Heart left ventricle (tissue), 16 donors: ENCODE measurements around the gene CNOT1. TPM values are rescaled to one million over a fixed set of nuclear protein-coding genes. Genes with fewer than 3 reads are reported as not detected.
"Not testable (repeated sequence)": the region's sequence is repeated elsewhere in the genome, so short reads cannot be mapped to it uniquely, and the experiment has no call there.

Experiments used
- ATAC-seq, 4 donors: fragments of 200-7000 bp; cut with Tn5 transposase; one replicate each; pipeline ENCODE4 v1.9.1; 2020 to 2022; ENCODE audit warnings: moderate library complexity in 4 of 4, mild to moderate bottlenecking in 3 of 4, moderate number of reproducible peaks in 1 of 4
- DNase-seq, 5 donors: peaks; one replicate each; pipeline ENCODE4 v3.0.0-alpha.2; 2020
- H3K27ac ChIP-seq, 12 donors: fragments of 200-600 bp; sonication (generic) in 4 of 12; one replicate each; pipeline versions ENCODE4 v1.5.0 to v1.8.0; 2016 to 2022; ENCODE audit warnings: mild to moderate bottlenecking in 2 of 12
- H3K27me3 ChIP-seq, 9 donors: fragments of 200-600 bp; sonication (generic) in 2 of 9; one replicate each; pipeline versions ENCODE4 v1.5.1 to v1.8.0; 2016 to 2022; ENCODE audit warnings: mild to moderate bottlenecking in 3 of 9
- H3K36me3 ChIP-seq, 9 donors: fragments of 200-600 bp; sonication (generic) in 2 of 9; one replicate each; pipeline versions ENCODE4 v1.5.0 to v1.8.0; 2018 to 2022; ENCODE audit warnings: mild to moderate bottlenecking in 2 of 9
- H3K4me1 ChIP-seq, 12 donors: fragments of 200-600 bp; sonication (generic) in 4 of 12; one replicate each; pipeline versions ENCODE4 v1.5.0 to v1.8.0; 2016 to 2022; ENCODE audit warnings: mild to moderate bottlenecking in 3 of 12
- H3K4me3 ChIP-seq, 12 donors: fragments of 200-600 bp; sonication (generic) in 4 of 12; one replicate each; pipeline versions ENCODE4 v1.5.0 to v1.8.0; 2017 to 2022; ENCODE audit warnings: mild to moderate bottlenecking in 9 of 12, moderate library complexity in 4 of 12
- H3K9me3 ChIP-seq, 12 donors: fragments of 200-600 bp; sonication (generic) in 4 of 12; one replicate each; pipeline versions ENCODE4 v1.5.0 to v1.8.0; 2016 to 2022; ENCODE audit warnings: mild to moderate bottlenecking in 1 of 12
- CTCF ChIP-seq, 12 donors: fragments of 200-600 bp; sonication (generic) in 4 of 12; IDR thresholded peaks; one replicate each; pipeline versions ENCODE4 v1.5.0 to v1.8.0; 2018 to 2022; ENCODE audit warnings: antibody characterized with exemption in 12 of 12, mild to moderate bottlenecking in 5 of 12
- POLR2A ChIP-seq, 2 donors: fragments of 450-650 bp; IDR thresholded peaks; one replicate each; pipeline ENCODE4 v1.6.1; 2017; ENCODE audit warnings: antibody characterized with exemption in 2 of 2, mild to moderate bottlenecking in 2 of 2, moderate library complexity in 2 of 2
- WGBS, 4 donors: extraction: QIAGEN DNeasy Blood & Tissue Kit in 2 of 4; methylation state at CpG; one replicate each; pipeline versions ENCODE4 v1.1.5 to v1.1.7; 2013 to 2018; 5-methylcytosine and 5-hydroxymethylcytosine counted together
- intact Hi-C, 10 donors: fragments of 100-400 bp; cut with DNase I; formaldehyde crosslinking; loops; one replicate each; pipeline versions ENCODE4 v1.11.1 to v1.14.2; 2022
- polyA plus RNA-seq, 2 donors: library from polyadenylated mRNA; stranded (reverse); fragments of 200-250 nt; gene quantifications; one replicate each; pipeline ENCODE4 v1.2.3, GENCODE V29; 2013
- total RNA-seq, 9 donors: library from RNA; depleted of rRNA in 2 of 9; stranded (reverse); fragments of >200 nt in 2 of 9; fragmentation: NEBNext Ultra II Directional in 3 of 9; extraction: Animal tissue kit (Norgen Biotek cat#: 25700) in 3 of 9; gene quantifications; one replicate each; pipeline versions ENCODE4 v1.1.0 to v1.2.4, GENCODE V29; 2016 to 2023
- donor health status: ischemic (EF 13 %, LVEDD 7.1; RV severe dilation, severe dysfunction).
- donor health status: healthy with polysubstance abuse.
- donor health status: DM: no; HTN: yes; CAD: no.
- donor health status: DM: no; HTN: no; CAD: no.
- donor health status: ischemic (EF 25% LVEDD 6.9; RV normal size, moderate dysfunction).
- donor health status: ischemic (EF 25% LVEDD 5.7; RV mildly dilated, moderate dysfunction).
- donor health status: healthy.
- donor health status: DM: yes; HTN: yes; CAD: no.
- donor health status: ischemic (EF 35%, LVEDD 5.7; RV mildly dilated, moderate dysfunction).
- donor health status: nonischemic (EF 11% LVEDD 7.7; RV severe dilation, severe dysfunction).
- donor health status: DM: yes; HTN: yes; CAD: no.
- donor health status: PGD.
- donor health status: ischemic (EF 29% LVEDD 5.4; RV normal size, mild dysfunction).
- donor health status: nonischemic (EF 23%, LVEDD 6.1; RV moderate dilation, normal function).

The CNOT1 gene
- total and polyA plus RNA-seq, 11 donors: 21.2 to 110 (median 81.1) TPM

- WGBS, 4 donors: 82 to 87% (median 84%) methylated on average over 10 of the region's 10 CpGs
- DNase-seq (no peak), ATAC-seq (no peak)
- Histone ChIP-seq H3K4me1 (peaks cover 0 to 15% (median 2%) of the 10 kb centered on the region in 12 donors), H3K36me3 (peaks cover 0 to 88% (median 72%) of the 10 kb centered on the region in 9 donors), H3K27me3 (no peaks in the 10 kb centered on the region), H3K4me3 (no peak overlapping the region), H3K27ac (no peak overlapping the region), H3K9me3 (no peaks in the 10 kb centered on the region)
- intact Hi-C loops: loop anchor here in 3 of 10 donors (10.0 kb wide), 1 partner anchor 106 kb away; the partner anchor contains the start of gene SETD6 (in 3 of the 3)
- TF ChIP-seq CTCF (IDR thresholded peaks at IDR 0.05) (no peak), POLR2A (IDR thresholded peaks at IDR 0.05) (no peak)
Measured at GRCh38 chr16:58620396-58620795, 9.2 kb downstream of the CNOT1 start.

- WGBS, 4 donors: 51 to 84% (median 72%) methylated on average over 3 of the region's 3 CpGs
- Histone ChIP-seq H3K4me1 (peaks cover 0 to 39% (median 12%) of the 10 kb centered on the region in 12 donors), H3K36me3 (peaks cover 0 to 61% (median 40%) of the 10 kb centered on the region in 9 donors), H3K27ac (no peak overlapping the region), H3K27me3 (no peaks in the 10 kb centered on the region), H3K9me3 (no peaks in the 10 kb centered on the region), H3K4me3 (no peak overlapping the region)
- ATAC-seq (no peak), DNase-seq (no peak)
- intact Hi-C loops: no loop called here
- TF ChIP-seq POLR2A (IDR thresholded peaks at IDR 0.05): no peak
- TF ChIP-seq CTCF (IDR thresholded peaks at IDR 0.05): no peak
Measured at GRCh38 chr16:58615280-58615679, 14.3 kb downstream of the CNOT1 start.

GRCh38 chr16:58614860-58615259, 14.8 kb downstream of the CNOT1 start:
- H3K4me3 ChIP-seq: no peak overlapping the region
- intact Hi-C loops: no loop called here
- no peak for TF ChIP-seq POLR2A (IDR thresholded peaks at IDR 0.05)
- TF ChIP-seq CTCF (IDR thresholded peaks at IDR 0.05): no peak
- no peak overlapping the region for H3K27ac ChIP-seq
- ATAC-seq: no peak
- H3K9me3 ChIP-seq: no peaks in the 10 kb centered on the region
- H3K36me3 ChIP-seq: peaks cover 0 to 61% (median 36%) of the 10 kb centered on the region in 9 donors
- 85 to 92% (median 88%) methylated on average over 6 of the region's 6 CpGs for WGBS, 4 donors
- peaks cover 0 to 39% (median 11%) of the 10 kb centered on the region in 12 donors for H3K4me1 ChIP-seq
- H3K27me3 ChIP-seq: no peaks in the 10 kb centered on the region
- DNase-seq: no peak

GRCh38 chr16:58614212-58614611, 15.4 kb downstream of the CNOT1 start:
- H3K4me3 ChIP-seq: no peak overlapping the region
- peaks cover 0 to 61% (median 29%) of the 10 kb centered on the region in 9 donors for H3K36me3 ChIP-seq
- H3K4me1 ChIP-seq: peaks cover 0 to 39% (median 11%) of the 10 kb centered on the region in 12 donors
- no peak for DNase-seq
- no peaks in the 10 kb centered on the region for H3K27me3 ChIP-seq
- peak in 1 of 4 donors; percentile 56 for ATAC-seq
- H3K27ac ChIP-seq: no peak overlapping the region
- no peaks in the 10 kb centered on the region for H3K9me3 ChIP-seq
- WGBS, 4 donors: 70 to 82% (median 80%) methylated on average over 6 of the region's 6 CpGs
- no peak for TF ChIP-seq CTCF (IDR thresholded peaks at IDR 0.05)
- no peak for TF ChIP-seq POLR2A (IDR thresholded peaks at IDR 0.05)
- intact Hi-C loops: no loop called here

GRCh38 chr16:58612965-58613364, 16.7 kb downstream of the CNOT1 start:
- peaks cover 0 to 55% (median 17%) of the 10 kb centered on the region in 9 donors for H3K36me3 ChIP-seq
- peaks cover 0 to 39% (median 11%) of the 10 kb centered on the region in 12 donors for H3K4me1 ChIP-seq
- WGBS, 4 donors: 65 to 83% (median 73%) methylated on average over 7 of the region's 7 CpGs
- DNase-seq, H3K27me3 ChIP-seq, intact Hi-C loops, H3K4me3 ChIP-seq, H3K9me3 ChIP-seq, ATAC-seq: not testable (repeated sequence)
- peak overlapping the region in 4 of 12 donors; percentile 2 to 36 (median 24) for H3K27ac ChIP-seq
